GM23338 (cell line): Measurements from ENCODE around the gene MSL1. TPM values are rescaled to one million over a fixed set of nuclear protein-coding genes. Genes with fewer than 3 reads are reported as not detected.

Experiments used
- ATAC-seq: fragments of 200-7000 bp; cut with Tn5 transposase; 3 replicates; pipeline ENCODE4 v1.9.1; 2020
- DNase-seq: peaks from one replicate; pipeline ENCODE4 v3.0.0-alpha.2; 2015; ENCODE audit warnings: low spot score
- H2AFZ ChIP-seq: fragments of 200-600 bp; sonication (generic); 2 replicates; pipeline ENCODE4 v1.8.0; 2016; ENCODE audit warnings: antibody characterized with exemption, mild to moderate bottlenecking, moderate library complexity
- H3F3A ChIP-seq: fragments of 200-600 bp; sonication (generic); replicated peaks from 2 replicates; pipeline ENCODE4 v1.8.0; 2017; ENCODE audit warnings: antibody characterized with exemption, mixed run types, low read depth
- H3K27ac ChIP-seq: fragments of 200-600 bp; sonication (generic); 2 replicates; pipeline ENCODE4 v1.6.1; 2016; ENCODE audit warnings: low read depth
- H3K27me3 ChIP-seq: fragments of 200-600 bp; sonication (generic); 2 replicates; pipeline ENCODE4 v1.8.0; 2016; ENCODE audit warnings: mild to moderate bottlenecking, mixed run types, moderate library complexity; ENCODE audit not compliant: insufficient read depth
- H3K36me3 ChIP-seq: fragments of 200-600 bp; sonication (generic); 2 replicates; pipeline ENCODE4 v1.8.0; 2016; ENCODE audit warnings: mild to moderate bottlenecking; ENCODE audit not compliant: insufficient read depth
- H3K4me1 ChIP-seq: fragments of 200-600 bp; sonication (generic); 2 replicates; pipeline ENCODE4 v1.8.0; 2016; ENCODE audit warnings: mild to moderate bottlenecking, moderate library complexity; ENCODE audit not compliant: insufficient read depth
- H3K4me2 ChIP-seq: fragments of 200-600 bp; sonication (generic); 2 replicates; pipeline ENCODE4 v1.7.1; 2017; ENCODE audit warnings: mixed run types
- H3K4me3 ChIP-seq: fragments of 200-600 bp; sonication (generic); 2 replicates; pipeline ENCODE4 v1.6.1; 2016; ENCODE audit warnings: mixed run types
- H3K79me2 ChIP-seq: fragments of 200-600 bp; sonication (generic); replicated peaks from 2 replicates; pipeline ENCODE4 v1.8.0; 2017; ENCODE audit warnings: mild to moderate bottlenecking; ENCODE audit not compliant: insufficient read depth
- H3K9me2 ChIP-seq: fragments of 200-600 bp; sonication (generic); 2 replicates; pipeline ENCODE4 v1.8.0; 2017; ENCODE audit not compliant: insufficient read depth
- H4K20me1 ChIP-seq: fragments of 200-600 bp; sonication (generic); replicated peaks from 2 replicates; pipeline ENCODE4 v1.8.0; 2017; ENCODE audit warnings: mild to moderate bottlenecking; ENCODE audit not compliant: insufficient read depth
- H3K27ac Mint-ChIP-seq: 2 replicates; pipeline ENCODE4 v1.8.0; 2020; ENCODE audit warnings: inconsistent platforms, mild to moderate bottlenecking, moderate library complexity, mixed read lengths
- H3K27me3 Mint-ChIP-seq: 3 replicates; pipeline ENCODE4 v1.8.0; 2022; ENCODE audit warnings: low read depth, mild to moderate bottlenecking, moderate library complexity, mixed read lengths, inconsistent platforms; ENCODE audit not compliant: insufficient read depth, poor library complexity
- H3K36me3 Mint-ChIP-seq: 3 replicates; pipeline ENCODE4 v1.8.0; 2021; ENCODE audit warnings: low read depth, mild to moderate bottlenecking, inconsistent platforms, moderate library complexity, mixed read lengths
- H3K4me1 Mint-ChIP-seq: 3 replicates; pipeline ENCODE4 v1.8.0; 2020; ENCODE audit warnings: mild to moderate bottlenecking, inconsistent platforms, mixed read lengths
- H3K4me3 Mint-ChIP-seq: 3 replicates; pipeline ENCODE4 v1.8.0; 2021; ENCODE audit warnings: moderate library complexity, mild to moderate bottlenecking, inconsistent platforms, mixed read lengths
- H3K9me3 Mint-ChIP-seq: 3 replicates; pipeline ENCODE4 v1.8.0; 2020; ENCODE audit warnings: moderate library complexity, mild to moderate bottlenecking, inconsistent platforms, mixed read lengths
- CREB1 ChIP-seq: fragments of 250-450 bp; sonication (Bioruptor Pico); IDR thresholded peaks from 2 replicates; pipeline ENCODE4 v1.5.0; 2020; ENCODE audit warnings: low read depth, mild to moderate bottlenecking, moderate library complexity
- ETS1 ChIP-seq: IDR thresholded peaks from 2 replicates; pipeline ENCODE4 v1.6.1; 2016; ENCODE audit warnings: antibody characterized with exemption
- EZH2 ChIP-seq: fragments of 200-600 bp; sonication (generic); IDR thresholded peaks from one replicate; pipeline ENCODE4 v1.8.0; 2017; ENCODE audit warnings: antibody characterized with exemption, mild to moderate bottlenecking, low read depth; ENCODE audit not compliant: unreplicated experiment
- JUNB ChIP-seq: IDR thresholded peaks from one replicate; pipeline ENCODE4 v1.6.1; 2016; ENCODE audit warnings: antibody characterized with exemption; ENCODE audit not compliant: unreplicated experiment
- NANOG ChIP-seq: IDR thresholded peaks from 2 replicates; pipeline ENCODE4 v1.6.1; 2016; ENCODE audit warnings: antibody characterized with exemption, borderline replicate concordance
- POLR2AphosphoS5 ChIP-seq: IDR thresholded peaks from 2 replicates; pipeline ENCODE4 v1.6.1; 2016; ENCODE audit warnings: antibody characterized with exemption, low read depth
- REST ChIP-seq: IDR thresholded peaks from one replicate; pipeline ENCODE4 v1.6.1; 2018; ENCODE audit warnings: antibody characterized with exemption; ENCODE audit not compliant: unreplicated experiment
- STAT1 ChIP-seq: IDR thresholded peaks from one replicate; pipeline ENCODE4 v1.6.1; 2016; ENCODE audit warnings: antibody characterized with exemption; ENCODE audit not compliant: unreplicated experiment
- ZNF114 ChIP-seq: fragments of 250-450 bp; sonication (Bioruptor Pico); IDR thresholded peaks from 2 replicates; pipeline ENCODE4 v1.5.0; 2020; ENCODE audit warnings: mild to moderate bottlenecking, moderate library complexity
- ZNF331 ChIP-seq: fragments of 250-450 bp; sonication (Bioruptor Pico); IDR thresholded peaks from 2 replicates; pipeline ENCODE4 v1.5.0; 2020; ENCODE audit warnings: low read depth, mild to moderate bottlenecking, moderate library complexity
- polyA plus RNA-seq: library from polyadenylated mRNA; unstranded; fragments of >200 nt; fragmentation: Nextera tagmentation; extraction: Ambion mirVana; gene quantifications from 2 replicates; pipeline ENCODE4 v1.2.1, GENCODE V29; 2016
- total RNA-seq: library from RNA; depleted of rRNA; stranded (reverse); fragments of >200 nt; shearing (Covaris generic); gene quantifications from 2 replicates; pipeline ENCODE4 v1.2.3, GENCODE V29; 2014
- TF ChIP-seq, protein P1 (sequence below): fragments of 250-450 bp; sonication (Bioruptor Pico); IDR thresholded peaks from 2 replicates; pipeline ENCODE4 v1.5.0; 2020; ENCODE audit warnings: mild to moderate bottlenecking, moderate library complexity

MSL1 gene
- total and polyA plus RNA-seq, 2 experiments from 2014 or later, result 16.2 to 56.5 TPM

GRCh38 chr17:40072040-40072734 is 49.6 kb upstream of the MSL1 start:
- Mint-ChIP-seq H3K4me1 (peaks cover 81% of the 10 kb centered on the region), H3K27me3 (peaks cover 24% of the 10 kb centered on the region), H3K9me3 (no peaks in the 10 kb centered on the region), H3K27ac (no peak overlapping the region), H3K4me3 (no peak overlapping the region), H3K36me3 (no peaks in the 10 kb centered on the region)
- DNase-seq (no peak), ATAC-seq (no peak)
- H3K27me3 ChIP-seq, result no peaks in the 10 kb centered on the region
- no peak overlapping the region for H3K4me3 ChIP-seq
- no peaks in the 10 kb centered on the region for H3K9me2 ChIP-seq
- H4K20me1 ChIP-seq, result no peaks in the 10 kb centered on the region
- H3F3A ChIP-seq, result 0 out of 2 replicates have a peak, but pooled peaks cover 16% of the 10 kb centered on the region
- no peaks in the 10 kb centered on the region for H3K36me3 ChIP-seq
- H2AFZ ChIP-seq, result no peak overlapping the region
- TF ChIP-seq NANOG, result no peak
- no peak for TF ChIP-seq REST
- TF ChIP-seq ETS1, result no peak
- no peak for TF ChIP-seq POLR2AphosphoS5
- TF ChIP-seq JUNB, result no peak
- TF ChIP-seq ZNF114, result no peak
- no peak for TF ChIP-seq EZH2
- no peak for TF ChIP-seq STAT1
- TF ChIP-seq CREB1 (CRISPR knock-in tag), result no peak
- TF ChIP-seq ZNF331 (CRISPR knock-in tag), result no peak
- peak overlapping the region; percentile 82; the same call in 1 of the 2 replicates for H3K4me2 ChIP-seq
- H3K79me2 ChIP-seq, result peaks cover 7% of the 10 kb centered on the region; the same call in 1 of the 2 replicates
- no peak overlapping the region for H3K27ac ChIP-seq
- H3K4me1 ChIP-seq, result peaks cover 64% of the 10 kb centered on the region

DNA sequence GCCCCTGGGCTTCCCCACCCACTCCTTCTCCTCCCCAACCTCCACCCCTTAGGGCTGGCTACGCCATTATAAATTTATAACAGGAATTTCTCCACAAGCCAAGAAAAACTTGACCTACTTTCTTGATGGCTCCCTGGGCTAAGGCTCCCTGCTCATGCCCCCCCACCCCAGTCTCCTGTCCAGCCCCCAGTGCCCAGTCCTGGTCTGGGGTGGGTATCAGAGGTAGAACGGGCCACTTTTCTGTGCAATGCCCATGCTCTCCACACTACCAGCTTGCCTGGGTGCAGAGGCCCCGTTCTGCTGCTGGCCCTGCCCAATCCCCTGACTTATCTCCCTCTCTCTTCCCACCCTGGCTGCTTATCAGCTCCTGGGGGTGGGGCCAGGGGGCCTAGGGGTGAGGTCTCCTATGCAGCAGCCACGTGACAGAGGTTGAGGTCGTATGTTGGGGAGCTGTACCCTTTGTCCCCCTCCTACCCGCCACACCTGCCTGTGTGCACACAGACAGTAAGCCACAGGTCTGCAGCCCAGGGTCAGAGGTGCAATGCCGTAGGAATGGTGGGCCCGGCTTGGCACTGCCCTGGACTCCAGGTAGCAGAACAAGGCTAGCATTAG is 48.9 kb upstream of the MSL1 start:
- H3K27me3 Mint-ChIP-seq, result peaks cover 19% of the 10 kb centered on the region
- TF ChIP-seq, protein P1, sequence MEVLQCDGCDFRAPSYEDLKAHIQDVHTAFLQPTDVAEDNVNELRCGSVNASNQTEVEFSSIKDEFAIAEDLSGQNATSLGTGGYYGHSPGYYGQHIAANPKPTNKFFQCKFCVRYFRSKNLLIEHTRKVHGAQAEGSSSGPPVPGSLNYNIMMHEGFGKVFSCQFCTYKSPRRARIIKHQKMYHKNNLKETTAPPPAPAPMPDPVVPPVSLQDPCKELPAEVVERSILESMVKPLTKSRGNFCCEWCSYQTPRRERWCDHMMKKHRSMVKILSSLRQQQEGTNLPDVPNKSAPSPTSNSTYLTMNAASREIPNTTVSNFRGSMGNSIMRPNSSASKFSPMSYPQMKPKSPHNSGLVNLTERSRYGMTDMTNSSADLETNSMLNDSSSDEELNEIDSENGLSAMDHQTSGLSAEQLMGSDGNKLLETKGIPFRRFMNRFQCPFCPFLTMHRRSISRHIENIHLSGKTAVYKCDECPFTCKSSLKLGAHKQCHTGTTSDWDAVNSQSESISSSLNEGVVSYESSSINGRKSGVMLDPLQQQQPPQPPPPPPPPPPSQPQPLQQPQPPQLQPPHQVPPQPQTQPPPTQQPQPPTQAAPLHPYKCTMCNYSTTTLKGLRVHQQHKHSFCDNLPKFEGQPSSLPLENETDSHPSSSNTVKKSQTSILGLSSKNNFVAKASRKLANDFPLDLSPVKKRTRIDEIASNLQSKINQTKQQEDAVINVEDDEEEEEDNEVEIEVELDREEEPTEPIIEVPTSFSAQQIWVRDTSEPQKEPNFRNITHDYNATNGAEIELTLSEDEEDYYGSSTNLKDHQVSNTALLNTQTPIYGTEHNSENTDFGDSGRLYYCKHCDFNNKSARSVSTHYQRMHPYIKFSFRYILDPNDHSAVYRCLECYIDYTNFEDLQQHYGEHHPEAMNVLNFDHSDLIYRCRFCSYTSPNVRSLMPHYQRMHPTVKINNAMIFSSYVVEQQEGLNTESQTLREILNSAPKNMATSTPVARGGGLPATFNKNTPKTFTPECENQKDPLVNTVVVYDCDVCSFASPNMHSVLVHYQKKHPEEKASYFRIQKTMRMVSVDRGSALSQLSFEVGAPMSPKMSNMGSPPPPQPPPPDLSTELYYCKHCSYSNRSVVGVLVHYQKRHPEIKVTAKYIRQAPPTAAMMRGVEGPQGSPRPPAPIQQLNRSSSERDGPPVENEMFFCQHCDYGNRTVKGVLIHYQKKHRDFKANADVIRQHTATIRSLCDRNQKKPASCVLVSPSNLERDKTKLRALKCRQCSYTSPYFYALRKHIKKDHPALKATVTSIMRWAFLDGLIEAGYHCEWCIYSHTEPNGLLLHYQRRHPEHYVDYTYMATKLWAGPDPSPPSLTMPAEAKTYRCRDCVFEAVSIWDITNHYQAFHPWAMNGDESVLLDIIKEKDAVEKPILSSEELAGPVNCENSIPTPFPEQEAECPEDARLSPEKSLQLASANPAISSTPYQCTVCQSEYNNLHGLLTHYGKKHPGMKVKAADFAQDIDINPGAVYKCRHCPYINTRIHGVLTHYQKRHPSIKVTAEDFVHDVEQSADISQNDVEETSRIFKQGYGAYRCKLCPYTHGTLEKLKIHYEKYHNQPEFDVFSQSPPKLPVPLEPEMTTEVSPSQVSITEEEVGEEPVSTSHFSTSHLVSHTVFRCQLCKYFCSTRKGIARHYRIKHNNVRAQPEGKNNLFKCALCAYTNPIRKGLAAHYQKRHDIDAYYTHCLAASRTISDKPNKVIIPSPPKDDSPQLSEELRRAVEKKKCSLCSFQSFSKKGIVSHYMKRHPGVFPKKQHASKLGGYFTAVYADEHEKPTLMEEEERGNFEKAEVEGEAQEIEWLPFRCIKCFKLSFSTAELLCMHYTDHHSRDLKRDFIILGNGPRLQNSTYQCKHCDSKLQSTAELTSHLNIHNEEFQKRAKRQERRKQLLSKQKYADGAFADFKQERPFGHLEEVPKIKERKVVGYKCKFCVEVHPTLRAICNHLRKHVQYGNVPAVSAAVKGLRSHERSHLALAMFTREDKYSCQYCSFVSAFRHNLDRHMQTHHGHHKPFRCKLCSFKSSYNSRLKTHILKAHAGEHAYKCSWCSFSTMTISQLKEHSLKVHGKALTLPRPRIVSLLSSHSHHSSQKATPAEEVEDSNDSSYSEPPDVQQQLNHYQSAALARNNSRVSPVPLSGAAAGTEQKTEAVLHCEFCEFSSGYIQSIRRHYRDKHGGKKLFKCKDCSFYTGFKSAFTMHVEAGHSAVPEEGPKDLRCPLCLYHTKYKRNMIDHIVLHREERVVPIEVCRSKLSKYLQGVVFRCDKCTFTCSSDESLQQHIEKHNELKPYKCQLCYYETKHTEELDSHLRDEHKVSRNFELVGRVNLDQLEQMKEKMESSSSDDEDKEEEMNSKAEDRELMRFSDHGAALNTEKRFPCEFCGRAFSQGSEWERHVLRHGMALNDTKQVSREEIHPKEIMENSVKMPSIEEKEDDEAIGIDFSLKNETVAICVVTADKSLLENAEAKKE (CRISPR knock-in tag), result no peak
- no peak for TF ChIP-seq CREB1 (CRISPR knock-in tag)
- TF ChIP-seq ZNF114, result no peak

More for the DNA sequence above, 48.9 kb upstream of the MSL1 start:
- DNase-seq (no peak), ATAC-seq (no peak)
- Histone ChIP-seq H3K4me3 (no peak overlapping the region), H3K4me1 (peaks cover 64% of the 10 kb centered on the region), H4K20me1 (no peaks in the 10 kb centered on the region), H3K27me3 (no peaks in the 10 kb centered on the region), H3K9me2 (no peaks in the 10 kb centered on the region), H3K79me2 (peaks cover 7% of the 10 kb centered on the region; the same call in 1 of the 2 replicates), H2AFZ (no peak overlapping the region), H3K4me2 (no peak overlapping the region), H3K27ac (no peak overlapping the region), H3K36me3 (no peaks in the 10 kb centered on the region), H3F3A (0 out of 2 replicates have a peak, but pooled peaks cover 15% of the 10 kb centered on the region)
- Mint-ChIP-seq H3K36me3 (no peaks in the 10 kb centered on the region; the same call in 2 of the 3 replicates), H3K9me3 (no peaks in the 10 kb centered on the region), H3K4me3 (no peak overlapping the region), H3K27ac (no peak overlapping the region), H3K4me1 (peaks cover 78% of the 10 kb centered on the region)
